ENCODE data around the gene LRRC49.
"Not testable (repeated sequence)": the region's sequence is repeated elsewhere in the genome, so short reads cannot be mapped to it uniquely, and the experiment has no call there.

- TF ChIP-seq, protein P1, sequence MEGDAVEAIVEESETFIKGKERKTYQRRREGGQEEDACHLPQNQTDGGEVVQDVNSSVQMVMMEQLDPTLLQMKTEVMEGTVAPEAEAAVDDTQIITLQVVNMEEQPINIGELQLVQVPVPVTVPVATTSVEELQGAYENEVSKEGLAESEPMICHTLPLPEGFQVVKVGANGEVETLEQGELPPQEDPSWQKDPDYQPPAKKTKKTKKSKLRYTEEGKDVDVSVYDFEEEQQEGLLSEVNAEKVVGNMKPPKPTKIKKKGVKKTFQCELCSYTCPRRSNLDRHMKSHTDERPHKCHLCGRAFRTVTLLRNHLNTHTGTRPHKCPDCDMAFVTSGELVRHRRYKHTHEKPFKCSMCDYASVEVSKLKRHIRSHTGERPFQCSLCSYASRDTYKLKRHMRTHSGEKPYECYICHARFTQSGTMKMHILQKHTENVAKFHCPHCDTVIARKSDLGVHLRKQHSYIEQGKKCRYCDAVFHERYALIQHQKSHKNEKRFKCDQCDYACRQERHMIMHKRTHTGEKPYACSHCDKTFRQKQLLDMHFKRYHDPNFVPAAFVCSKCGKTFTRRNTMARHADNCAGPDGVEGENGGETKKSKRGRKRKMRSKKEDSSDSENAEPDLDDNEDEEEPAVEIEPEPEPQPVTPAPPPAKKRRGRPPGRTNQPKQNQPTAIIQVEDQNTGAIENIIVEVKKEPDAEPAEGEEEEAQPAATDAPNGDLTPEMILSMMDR (IDR thresholded peaks at IDR 0.05; ENCODE audit: extremely low read depth in 1 of 2, insufficient read depth in 1 of 2, low read depth in 1 of 2, low read length in 2 of 2) = not testable (repeated sequence)
- not testable (repeated sequence) for TF ChIP-seq POLR2A (IDR thresholded peaks at IDR 0.05; ENCODE audit: low read depth, low read length); EZH2 (IDR thresholded peaks at IDR 0.05; ENCODE audit: borderline replicate concordance, low read depth, low read length, severe bottlenecking); MAX (IDR thresholded peaks at IDR 0.05; ENCODE audit: insufficient read depth, insufficient read length); GATA2 (IDR thresholded peaks at IDR 0.05; ENCODE audit: insufficient read depth, insufficient read length, low read depth, low read length); MYC (IDR thresholded peaks at IDR 0.05; ENCODE audit: low read depth, low read length); FOS (IDR thresholded peaks at IDR 0.05; ENCODE audit: borderline replicate concordance, insufficient read depth, low read length); POLR2AphosphoS5 (IDR thresholded peaks at IDR 0.05; ENCODE audit: insufficient read depth, low read depth, low read length)
Observed at GRCh38 chr15:70926914-70927313, 34.3 kb downstream of the LRRC49 start.
